ENCODE results near the gene MATK. TPM values are rescaled to one million over a fixed set of nuclear protein-coding genes. Genes with fewer than 3 reads are reported as not detected.

Gene MATK
- total and polyA plus RNA-seq, 10 of the 15 experiments (the other 5 are each of a cell fraction or from before 2014, with no cell fraction given): 0.24 to 2.2 (median 1.1) TPM; not detected in 2

DNA sequence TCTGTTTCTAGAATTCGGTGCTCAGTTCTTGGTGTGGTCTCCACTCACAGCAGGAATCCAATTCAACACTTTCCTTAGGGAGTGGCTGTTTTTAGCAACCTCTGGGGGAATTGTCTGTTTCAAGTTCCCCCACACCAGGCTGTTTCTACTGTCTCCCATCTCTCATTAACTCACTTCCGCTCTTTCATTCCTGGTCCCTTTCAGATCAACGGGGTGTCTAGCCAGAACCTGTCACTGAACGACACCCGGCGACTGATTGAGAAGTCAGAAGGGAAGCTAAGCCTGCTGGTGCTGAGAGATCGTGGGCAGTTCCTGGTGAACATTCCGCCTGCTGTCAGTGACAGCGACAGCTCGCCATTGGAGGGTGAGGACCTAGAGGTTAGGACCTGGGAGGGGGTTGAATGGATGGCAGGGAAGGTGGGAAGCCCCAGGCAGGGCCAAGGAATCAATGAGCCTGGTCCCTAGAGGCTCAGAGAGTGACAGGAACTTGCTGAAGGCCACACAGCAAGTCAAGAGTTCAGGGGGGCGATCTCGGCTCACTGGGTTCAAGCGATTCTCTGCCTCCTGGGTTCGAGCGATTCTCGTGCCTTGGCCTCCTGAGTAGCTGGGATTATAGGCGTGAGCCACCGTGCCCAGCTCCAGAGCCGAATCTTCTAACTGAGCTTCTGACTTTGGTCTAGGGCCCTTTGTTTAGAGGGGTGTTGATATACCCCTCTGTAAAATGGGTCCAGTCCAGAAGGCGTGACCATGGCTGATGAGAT is 52.5 kb downstream of the MATK start:
- RAD21 ChIA-PET (ENCODE audit: unreplicated experiment): interaction anchor here (0.6 kb wide), 1 partner anchor 267 kb away, joined by 3 read pairs; no protein-coding TSS in a partner anchor
- H3K4me2 ChIP-seq (ENCODE audit: control insufficient read depth, insufficient read depth): no peak overlapping the region
- no TSS peak for BruUV-seq (replicated peaks)
- POLR2A ChIA-PET: no interaction called here
- TF ChIP-seq ZNF592 (IDR thresholded peaks at IDR 0.05) (no peak), CREB1 (IDR thresholded peaks at IDR 0.05; ENCODE audit: low read depth) (no peak), STAT3 (IDR thresholded peaks at IDR 0.05; ENCODE audit: low read depth, low read length) (no peak), SPI1 (IDR thresholded peaks at IDR 0.05; ENCODE audit: borderline replicate concordance, insufficient read depth, low read depth, low read length) (peak; percentile 26; the same call in 1 of the 2 replicates), KAT2A (conservative IDR thresholded peaks at IDR 0.05; ENCODE audit: control insufficient read depth, low read depth, low read length) (no peak), NR2C2 (IDR thresholded peaks at IDR 0.05; ENCODE audit: borderline replicate concordance, control insufficient read depth, insufficient read length, low read depth) (no peak), TBL1XR1 (IDR thresholded peaks at IDR 0.05; ENCODE audit: low read depth, low read length) (no peak), ASH2L (IDR thresholded peaks at IDR 0.05; ENCODE audit: borderline replicate concordance, low read depth) (no peak)
- H3K36me3 ChIP-seq (ENCODE audit: control insufficient read depth in 2 of 2, insufficient read depth in 2 of 2, low read length in 1 of 2): no peaks in the 10 kb centered on the region
- no peak overlapping the region for H3K4me3 ChIP-seq
- no peaks in the 10 kb centered on the region for H3K79me2 ChIP-seq (ENCODE audit: control insufficient read depth, insufficient read depth, low read length)
- SMC1A ChIA-PET (ENCODE audit: uncharacterized antibody, unreplicated experiment): no interaction called here
- intact Hi-C loops (cut with micrococcal nuclease; ENCODE audit: unreplicated experiment): no loop called here
- H3K9me3 ChIP-seq (replicated peaks; ENCODE audit: control insufficient read depth, insufficient read depth, low read length): no peaks in the 10 kb centered on the region
- CTCF ChIA-PET: no interaction called here
- ATAC-seq (no peak), FAIRE-seq (no peak), DNase-seq (ENCODE audit: low read depth, low spot score) (no peak)
- no peaks in the 10 kb centered on the region for H4K20me1 ChIP-seq (ENCODE audit: control insufficient read depth, insufficient read depth)
- WGBS (ENCODE audit: insufficient coverage, insufficient replicate concordance, low lambda C conversion rate, missing lambda C conversion rate): 48% methylated on average over 20 of the region's 20 CpGs
- no peak overlapping the region for H3K9ac ChIP-seq (ENCODE audit: control insufficient read depth, insufficient read depth, low read length)
- in situ Hi-C loops (cut with MboI): no loop called here
- H2AFZ ChIP-seq (ENCODE audit: control insufficient read depth, low read depth, low read length): no peak overlapping the region
- no peaks in the 10 kb centered on the region for H3K4me1 ChIP-seq (ENCODE audit: control insufficient read depth, insufficient read depth, low read length)
- no peak overlapping the region for H3K27ac ChIP-seq (ENCODE audit: control insufficient read depth, insufficient read depth)
- no peaks in the 10 kb centered on the region for H3K27me3 ChIP-seq (replicated peaks in 1 of 2; ENCODE audit: control insufficient read depth in 2 of 2, insufficient read depth in 2 of 2, low read length in 1 of 2)

Data from GM12878 (cell line).